ENCODE results near the gene FAM120A.

GRCh38 chr9:93417538-93417937, 33.9 kb upstream of the FAM120A start:
- no peak for TF ChIP-seq CTCF (conservative IDR thresholded peaks at IDR 0.05)
- TF ChIP-seq ZFX (IDR thresholded peaks at IDR 0.05), result no peak

Data from C4-2B (cell line).